Measurements from ENCODE around the gene ZAP70. TPM values are rescaled to one million over a fixed set of nuclear protein-coding genes. Genes with fewer than 3 reads are reported as not detected.

The ZAP70 gene
- total RNA-seq, 1 experiment from 2014 or later, result not detected

DNA sequence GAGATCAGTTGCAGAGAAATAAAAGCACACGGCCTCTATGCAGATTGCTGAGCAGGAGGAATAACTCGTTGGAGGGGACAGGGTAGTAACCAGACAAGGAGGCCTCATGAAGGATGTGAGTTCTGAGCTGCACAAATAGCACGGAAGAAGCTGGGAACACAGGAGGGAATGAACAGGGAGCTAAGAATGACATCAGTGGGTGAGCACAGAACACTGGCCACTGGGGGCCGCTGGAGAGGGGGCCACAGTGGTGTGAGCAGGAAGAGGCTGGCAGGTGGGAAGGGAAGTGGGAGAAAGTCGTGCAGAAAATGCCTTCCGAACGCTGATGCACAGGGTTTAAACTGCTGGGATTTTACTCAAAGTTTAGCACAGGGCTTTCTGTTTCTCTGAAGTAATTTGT, 61.0 kb downstream of the ZAP70 start:
- peaks cover 11% of the 10 kb centered on the region for H3K36me3 Mint-ChIP-seq (ENCODE audit: insufficient read depth, unreplicated experiment)
- no TSS peak for BruUV-seq (replicated peaks)
- DNase-seq, result peak; percentile 35
- H3K4me1 Mint-ChIP-seq (ENCODE audit: low read depth, unreplicated experiment), result no peaks in the 10 kb centered on the region
- intact Hi-C loops (cut with micrococcal nuclease; ENCODE audit: unreplicated experiment), result no loop called here
- H3K9me3 Mint-ChIP-seq (ENCODE audit: low read depth, unreplicated experiment), result no peaks in the 10 kb centered on the region
- H3K27ac Mint-ChIP-seq (ENCODE audit: unreplicated experiment), result no peak overlapping the region
- H3K27me3 Mint-ChIP-seq (ENCODE audit: unreplicated experiment), result no peaks in the 10 kb centered on the region
- CTCF ChIA-PET, result interaction anchor here (1.2 to 1.5 kb wide), 2 partner anchors 414 to 611 kb away, joined by 3 to 7 read pairs; no protein-coding TSS in a partner anchor
- TF ChIP-seq, protein P1, sequence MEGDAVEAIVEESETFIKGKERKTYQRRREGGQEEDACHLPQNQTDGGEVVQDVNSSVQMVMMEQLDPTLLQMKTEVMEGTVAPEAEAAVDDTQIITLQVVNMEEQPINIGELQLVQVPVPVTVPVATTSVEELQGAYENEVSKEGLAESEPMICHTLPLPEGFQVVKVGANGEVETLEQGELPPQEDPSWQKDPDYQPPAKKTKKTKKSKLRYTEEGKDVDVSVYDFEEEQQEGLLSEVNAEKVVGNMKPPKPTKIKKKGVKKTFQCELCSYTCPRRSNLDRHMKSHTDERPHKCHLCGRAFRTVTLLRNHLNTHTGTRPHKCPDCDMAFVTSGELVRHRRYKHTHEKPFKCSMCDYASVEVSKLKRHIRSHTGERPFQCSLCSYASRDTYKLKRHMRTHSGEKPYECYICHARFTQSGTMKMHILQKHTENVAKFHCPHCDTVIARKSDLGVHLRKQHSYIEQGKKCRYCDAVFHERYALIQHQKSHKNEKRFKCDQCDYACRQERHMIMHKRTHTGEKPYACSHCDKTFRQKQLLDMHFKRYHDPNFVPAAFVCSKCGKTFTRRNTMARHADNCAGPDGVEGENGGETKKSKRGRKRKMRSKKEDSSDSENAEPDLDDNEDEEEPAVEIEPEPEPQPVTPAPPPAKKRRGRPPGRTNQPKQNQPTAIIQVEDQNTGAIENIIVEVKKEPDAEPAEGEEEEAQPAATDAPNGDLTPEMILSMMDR (IDR thresholded peaks at IDR 0.05; ENCODE audit: unreplicated experiment), result peak; percentile 56
- H3K4me3 Mint-ChIP-seq (ENCODE audit: low read depth, unreplicated experiment), result no peak overlapping the region

DNA sequence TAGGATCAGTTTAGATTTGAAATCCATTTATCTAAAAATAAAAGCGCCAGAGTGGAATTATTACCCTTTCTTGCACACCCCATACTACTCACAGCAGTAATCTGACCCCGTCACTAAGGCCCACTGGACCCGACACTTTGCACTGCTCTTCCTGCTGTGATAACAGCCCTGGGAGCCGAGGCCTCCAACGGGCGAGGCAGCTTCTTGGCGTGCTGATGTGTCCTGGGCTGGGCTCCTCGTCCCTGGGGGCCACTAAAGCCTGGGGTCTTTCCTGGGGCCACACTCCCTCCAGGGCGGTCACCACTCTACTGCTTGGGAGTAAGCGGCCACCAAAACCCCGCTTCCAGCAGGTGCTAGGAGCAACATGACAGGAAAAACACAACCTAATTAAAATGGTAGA, 61.7 kb downstream of the ZAP70 start:
- CTCF ChIA-PET, result interaction anchor here (1.5 kb wide), 1 partner anchor 610 kb away, joined by 3 read pairs; no protein-coding TSS in a partner anchor
- Mint-ChIP-seq H3K9me3 (ENCODE audit: low read depth, unreplicated experiment) (no peaks in the 10 kb centered on the region), H3K27me3 (ENCODE audit: unreplicated experiment) (no peaks in the 10 kb centered on the region), H3K4me1 (ENCODE audit: low read depth, unreplicated experiment) (no peaks in the 10 kb centered on the region), H3K4me3 (ENCODE audit: low read depth, unreplicated experiment) (no peak overlapping the region), H3K27ac (ENCODE audit: unreplicated experiment) (no peak overlapping the region), H3K36me3 (ENCODE audit: insufficient read depth, unreplicated experiment) (peaks cover 11% of the 10 kb centered on the region)
- intact Hi-C loops (cut with micrococcal nuclease; ENCODE audit: unreplicated experiment), result no loop called here
- DNase-seq, result no peak
- BruUV-seq (replicated peaks), result no TSS peak
- TF ChIP-seq, protein P1 (IDR thresholded peaks at IDR 0.05; ENCODE audit: unreplicated experiment), result no peak

DNA sequence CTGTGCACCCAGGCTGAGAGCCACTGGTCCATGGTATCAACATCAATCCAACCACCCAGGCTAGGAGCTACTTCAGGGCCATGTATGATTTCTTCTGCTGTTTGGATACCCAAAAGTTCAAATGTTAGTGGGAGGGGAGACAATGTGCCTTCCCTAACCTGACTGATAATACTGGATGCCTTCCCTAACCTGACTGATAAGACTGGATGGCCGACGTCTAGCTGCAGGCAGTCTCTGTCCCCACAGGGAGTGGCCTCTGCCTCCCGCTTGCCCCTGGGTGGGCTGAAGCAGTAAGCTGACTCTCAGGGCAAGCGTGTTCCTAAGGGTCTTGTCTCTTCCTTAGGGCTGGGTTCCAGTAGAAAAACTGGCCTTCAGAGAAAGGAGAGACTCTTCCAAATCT, 65.8 kb downstream of the ZAP70 start:
- BruUV-seq (replicated peaks), result no TSS peak
- CTCF ChIA-PET, result no interaction called here
- intact Hi-C loops (cut with micrococcal nuclease; ENCODE audit: unreplicated experiment), result no loop called here
- Mint-ChIP-seq H3K27me3 (ENCODE audit: unreplicated experiment) (no peaks in the 10 kb centered on the region), H3K36me3 (ENCODE audit: insufficient read depth, unreplicated experiment) (peaks cover 5% of the 10 kb centered on the region), H3K4me1 (ENCODE audit: low read depth, unreplicated experiment) (no peaks in the 10 kb centered on the region), H3K9me3 (ENCODE audit: low read depth, unreplicated experiment) (no peaks in the 10 kb centered on the region), H3K4me3 (ENCODE audit: low read depth, unreplicated experiment) (no peak overlapping the region), H3K27ac (ENCODE audit: unreplicated experiment) (no peak overlapping the region)
- no peak for DNase-seq
- TF ChIP-seq, protein P1 (IDR thresholded peaks at IDR 0.05; ENCODE audit: unreplicated experiment), result no peak

DNA sequence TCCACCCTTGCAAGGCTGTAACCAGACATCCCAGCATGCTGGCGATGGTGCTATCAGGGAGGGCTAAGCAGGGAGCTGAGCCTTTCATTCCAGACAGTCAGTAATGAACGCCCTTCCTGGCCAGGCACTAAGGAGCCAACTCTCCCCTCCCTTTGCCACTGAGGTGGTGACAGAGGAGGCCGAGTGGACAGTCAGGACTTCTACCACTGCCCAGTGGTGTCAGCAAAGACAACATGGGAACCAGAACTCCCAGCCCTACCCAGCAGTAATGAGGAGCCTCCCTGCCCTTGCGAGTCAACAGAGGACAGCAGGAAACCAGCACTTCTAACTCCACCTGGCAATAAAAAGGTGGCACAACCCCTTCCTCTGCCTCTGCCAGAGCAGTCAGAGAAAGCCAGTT, 68.6 kb downstream of the ZAP70 start:
- no TSS peak for BruUV-seq (replicated peaks)
- H3K9me3 Mint-ChIP-seq (ENCODE audit: low read depth, unreplicated experiment), result no peaks in the 10 kb centered on the region
- CTCF ChIA-PET, result interaction anchor here (0.7 kb wide), 1 partner anchor 734 kb away, joined by 5 read pairs; no protein-coding TSS in a partner anchor
- H3K36me3 Mint-ChIP-seq (ENCODE audit: insufficient read depth, unreplicated experiment), result peaks cover 5% of the 10 kb centered on the region
- H3K27ac Mint-ChIP-seq (ENCODE audit: unreplicated experiment), result no peak overlapping the region
- no peaks in the 10 kb centered on the region for H3K27me3 Mint-ChIP-seq (ENCODE audit: unreplicated experiment)
- intact Hi-C loops (cut with micrococcal nuclease; ENCODE audit: unreplicated experiment), result no loop called here
- H3K4me3 Mint-ChIP-seq (ENCODE audit: low read depth, unreplicated experiment), result no peak overlapping the region
- no peaks in the 10 kb centered on the region for H3K4me1 Mint-ChIP-seq (ENCODE audit: low read depth, unreplicated experiment)
- no peak for DNase-seq
- TF ChIP-seq, protein P1 (IDR thresholded peaks at IDR 0.05; ENCODE audit: unreplicated experiment), result no peak

Data from Calu3 (cell line).